Fibroblast of pulmonary artery (primary cell): ENCODE measurements around the gene RYR3.

Experiments
- DNase-seq: peaks from one replicate; pipeline ENCODE4 v3.0.0-alpha.2; 2010; ENCODE audit warnings: low read depth
- H3K4me3 ChIP-seq: replicated peaks from 2 replicates; pipeline ENCODE4 v1.5.1; 2011; ENCODE audit warnings: low read depth, mild to moderate bottlenecking, control low read depth, low read length, moderate library complexity
- CTCF ChIP-seq: IDR thresholded peaks from 2 replicates; pipeline ENCODE4 v1.5.1; 2011; ENCODE audit warnings: mild to moderate bottlenecking, control low read depth, low read length, inconsistent platforms; ENCODE audit errors: missing control alignments

RYR3 gene

GRCh38 chr15:33506781-33507296 lies 196.1 kb downstream of the RYR3 start:
- no peak for DNase-seq
- no peak overlapping the region for H3K4me3 ChIP-seq
- TF ChIP-seq CTCF, result no peak

GRCh38 chr15:33508703-33509102 lies 197.9 kb downstream of the RYR3 start:
- no peak for DNase-seq
- TF ChIP-seq CTCF, result no peak
- H3K4me3 ChIP-seq, result no peak overlapping the region

GRCh38 chr15:33515121-33515520 lies 204.4 kb downstream of the RYR3 start:
- no peak for DNase-seq
- no peak overlapping the region for H3K4me3 ChIP-seq
- TF ChIP-seq CTCF, result no peak

GRCh38 chr15:33516563-33516962 lies 205.8 kb downstream of the RYR3 start:
- no peak for DNase-seq
- no peak overlapping the region for H3K4me3 ChIP-seq
- TF ChIP-seq CTCF, result no peak

- H3K4me3 ChIP-seq, result no peak overlapping the region
- no peak for DNase-seq
- no peak for TF ChIP-seq CTCF
Measured at GRCh38 chr15:33517944-33518343, 207.2 kb downstream of the RYR3 start.

- DNase-seq, result no peak
Measured at GRCh38 chr15:33518421-33518820, 207.7 kb downstream of the RYR3 start.

More at GRCh38 chr15:33518421-33518820, 207.7 kb downstream of the RYR3 start:
- no peak overlapping the region for H3K4me3 ChIP-seq
- TF ChIP-seq CTCF, result no peak
